Posterior cingulate gyrus (tissue), 11 donors: Measurements from ENCODE around the gene GINS2.

ENCODE experiments used
- DNase-seq, 10 donors: peaks; one replicate each; pipeline versions ENCODE4 v3.0.0 to v3.0.0-alpha.2; 2020 to 2021; ENCODE audit warnings: mixed read lengths in 3 of 10
- intact Hi-C: fragments of 100-400 bp; cut with DNase I; formaldehyde crosslinking; loops from one replicate; pipeline ENCODE4 v1.15.1; 2023

The GINS2 gene

GRCh38 chr16:85634747-85635544, 53.8 kb downstream of the GINS2 start:
- DNase-seq, result no peak
- intact Hi-C loops, result no loop called here

GRCh38 chr16:85633888-85634287, 54.9 kb downstream of the GINS2 start:
- DNase-seq, result no peak
- intact Hi-C loops, result no loop called here

DNA sequence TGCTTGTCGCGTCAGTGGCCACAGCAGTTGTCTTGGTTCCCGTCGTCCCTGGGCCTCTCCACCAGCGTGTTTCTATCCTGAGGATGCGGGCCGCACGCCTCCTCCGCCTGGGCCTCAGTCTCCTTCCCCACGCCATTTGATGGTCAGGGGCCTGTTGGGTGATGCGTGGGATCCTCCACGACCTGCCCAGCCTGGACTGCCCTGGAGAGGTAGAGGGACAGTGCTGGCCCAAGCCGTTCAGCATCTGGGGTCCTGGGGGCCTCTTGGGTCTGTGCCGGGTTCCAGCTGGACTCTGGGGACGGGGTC, 55.4 kb downstream of the GINS2 start:
- no peak for DNase-seq
- intact Hi-C loops, result no loop called here

GRCh38 chr16:85632709-85633437, 55.9 kb downstream of the GINS2 start:
- intact Hi-C loops, result no loop called here
- no peak for DNase-seq

GRCh38 chr16:85631802-85632393, 56.9 kb downstream of the GINS2 start:
- DNase-seq, result no peak
- intact Hi-C loops, result no loop called here

GRCh38 chr16:85631230-85631629, 57.5 kb downstream of the GINS2 start:
- intact Hi-C loops, result no loop called here
- DNase-seq, result no peak

GRCh38 chr16:85629853-85630252, 58.9 kb downstream of the GINS2 start:
- intact Hi-C loops, result no loop called here
- no peak for DNase-seq

GRCh38 chr16:85629326-85629725, 59.4 kb downstream of the GINS2 start:
- no peak for DNase-seq
- intact Hi-C loops, result no loop called here

GRCh38 chr16:85628645-85629044, 60.1 kb downstream of the GINS2 start:
- intact Hi-C loops, result no loop called here
- no peak for DNase-seq

GRCh38 chr16:85628265-85628556, 60.5 kb downstream of the GINS2 start:
- DNase-seq, result no peak
- intact Hi-C loops, result no loop called here

GRCh38 chr16:85627526-85628264, 61.1 kb downstream of the GINS2 start:
- intact Hi-C loops, result no loop called here
- no peak for DNase-seq

GRCh38 chr16:85627089-85627488, 61.7 kb downstream of the GINS2 start:
- no peak for DNase-seq
- intact Hi-C loops, result no loop called here
